H1 (cell line): ENCODE measurements around the gene MRPL1. TPM values are rescaled to one million over a fixed set of nuclear protein-coding genes. Genes with fewer than 3 reads are reported as not detected.

Source experiments
- CBX5 ChIP-seq: fragments of 300-800, 300-1000 bp; sonication (generic); IDR thresholded peaks from 2 replicates; pipeline ENCODE4 v1.7.1; 2016; ENCODE audit warnings: antibody characterized with exemption, low read length, low read depth
- CHD2 ChIP-seq: IDR thresholded peaks from 2 replicates; pipeline ENCODE4 v1.6.1; 2012; ENCODE audit warnings: low read length, improper control_type of control experiment
- CTBP2 ChIP-seq: IDR thresholded peaks from 2 replicates; pipeline ENCODE4 v1.7.0; 2011; ENCODE audit warnings: borderline replicate concordance, mild to moderate bottlenecking, moderate library complexity, mixed read lengths, low read length; ENCODE audit not compliant: insufficient read depth, insufficient read length
- FOSL1 ChIP-seq: IDR thresholded peaks from 2 replicates; pipeline ENCODE4 v1.6.1; 2011; ENCODE audit warnings: mild to moderate bottlenecking, low read depth, low read length, moderate library complexity; ENCODE audit not compliant: insufficient read depth
- RNF2 ChIP-seq: fragments of 200-900, 300-1000 bp; sonication (generic); IDR thresholded peaks from 2 replicates; pipeline ENCODE4 v1.7.1; 2016; ENCODE audit warnings: borderline replicate concordance, low read depth, mild to moderate bottlenecking, antibody characterized with exemption, low read length; ENCODE audit not compliant: poor library complexity, severe bottlenecking; ENCODE audit errors: missing control alignments
- SIRT6 ChIP-seq: IDR thresholded peaks from one replicate; pipeline ENCODE4 v1.7.1; 2012; ENCODE audit warnings: low read length, inconsistent platforms
- SP1 ChIP-seq: IDR thresholded peaks from 2 replicates; pipeline ENCODE4 v1.6.1; 2011; ENCODE audit warnings: low read depth, low read length
- SRF ChIP-seq: IDR thresholded peaks from 2 replicates; pipeline ENCODE4 v1.6.1; 2011; ENCODE audit warnings: mild to moderate bottlenecking, low read depth, low read length, moderate library complexity
- TEAD4 ChIP-seq: IDR thresholded peaks from 2 replicates; pipeline ENCODE4 v1.6.1; 2012; ENCODE audit warnings: low read depth, low read length, inconsistent platforms, mixed read lengths
- polyA plus RNA-seq, 7 experiments: library from polyadenylated mRNA; depleted of rRNA in 3 of 7; stranded (reverse) in 5 of 7; unstranded in 2 of 7; fragments of >200 nt in 5 of 7; fragments of 200-250 nt in 2 of 7; gene quantifications; 1 replicate in 5 of 7; 2 replicates in 1 of 7; 4 replicates in 1 of 7; pipeline versions ENCODE4 v1.2.1 to v1.2.3, GENCODE V29; 2011 to 2013; ENCODE audit warnings: missing spikeins in 2 of 7, mixed read lengths in 2 of 7
- total RNA-seq: library from RNA; stranded (reverse); fragmentation: NEBNext Ultra II Directional; extraction: Animal tissue kit (Norgen Biotek cat#: 25700); gene quantifications from 2 replicates; pipeline ENCODE4 v1.2.1, GENCODE V29; 2021
- TF ChIP-seq, protein P1 (sequence below): fragments of 300-600 bp; sonication (generic); IDR thresholded peaks from 2 replicates; pipeline ENCODE4 v1.7.1; 2012; ENCODE audit warnings: low read length, moderate library complexity, mild to moderate bottlenecking, inconsistent platforms; ENCODE audit not compliant: insufficient replicate concordance

The MRPL1 gene
- total and polyA plus RNA-seq, 2 of the 8 experiments (the other 6 are each of a cell fraction or from before 2014, with no cell fraction given) = 9.6 to 37.0 TPM

DNA sequence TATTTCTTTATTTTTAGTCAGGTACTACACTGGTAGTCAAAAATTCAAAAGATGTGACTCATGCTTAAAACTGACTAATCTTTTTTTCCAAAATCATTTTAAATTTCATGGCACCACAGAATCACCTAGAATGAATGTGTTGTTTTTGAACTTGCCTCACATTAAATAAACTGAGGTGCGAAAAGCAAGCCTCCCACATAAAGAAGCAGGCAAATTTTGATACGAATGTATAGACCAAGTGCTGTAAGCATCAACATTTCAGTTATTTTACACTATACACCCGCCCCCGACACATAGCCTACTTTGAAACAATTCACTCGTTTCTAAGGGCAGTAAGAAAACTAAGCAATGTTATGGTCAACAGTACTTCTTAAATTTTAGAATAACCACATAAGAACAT is 94.3 kb downstream of the MRPL1 start (continued):
- TF ChIP-seq, protein P1, sequence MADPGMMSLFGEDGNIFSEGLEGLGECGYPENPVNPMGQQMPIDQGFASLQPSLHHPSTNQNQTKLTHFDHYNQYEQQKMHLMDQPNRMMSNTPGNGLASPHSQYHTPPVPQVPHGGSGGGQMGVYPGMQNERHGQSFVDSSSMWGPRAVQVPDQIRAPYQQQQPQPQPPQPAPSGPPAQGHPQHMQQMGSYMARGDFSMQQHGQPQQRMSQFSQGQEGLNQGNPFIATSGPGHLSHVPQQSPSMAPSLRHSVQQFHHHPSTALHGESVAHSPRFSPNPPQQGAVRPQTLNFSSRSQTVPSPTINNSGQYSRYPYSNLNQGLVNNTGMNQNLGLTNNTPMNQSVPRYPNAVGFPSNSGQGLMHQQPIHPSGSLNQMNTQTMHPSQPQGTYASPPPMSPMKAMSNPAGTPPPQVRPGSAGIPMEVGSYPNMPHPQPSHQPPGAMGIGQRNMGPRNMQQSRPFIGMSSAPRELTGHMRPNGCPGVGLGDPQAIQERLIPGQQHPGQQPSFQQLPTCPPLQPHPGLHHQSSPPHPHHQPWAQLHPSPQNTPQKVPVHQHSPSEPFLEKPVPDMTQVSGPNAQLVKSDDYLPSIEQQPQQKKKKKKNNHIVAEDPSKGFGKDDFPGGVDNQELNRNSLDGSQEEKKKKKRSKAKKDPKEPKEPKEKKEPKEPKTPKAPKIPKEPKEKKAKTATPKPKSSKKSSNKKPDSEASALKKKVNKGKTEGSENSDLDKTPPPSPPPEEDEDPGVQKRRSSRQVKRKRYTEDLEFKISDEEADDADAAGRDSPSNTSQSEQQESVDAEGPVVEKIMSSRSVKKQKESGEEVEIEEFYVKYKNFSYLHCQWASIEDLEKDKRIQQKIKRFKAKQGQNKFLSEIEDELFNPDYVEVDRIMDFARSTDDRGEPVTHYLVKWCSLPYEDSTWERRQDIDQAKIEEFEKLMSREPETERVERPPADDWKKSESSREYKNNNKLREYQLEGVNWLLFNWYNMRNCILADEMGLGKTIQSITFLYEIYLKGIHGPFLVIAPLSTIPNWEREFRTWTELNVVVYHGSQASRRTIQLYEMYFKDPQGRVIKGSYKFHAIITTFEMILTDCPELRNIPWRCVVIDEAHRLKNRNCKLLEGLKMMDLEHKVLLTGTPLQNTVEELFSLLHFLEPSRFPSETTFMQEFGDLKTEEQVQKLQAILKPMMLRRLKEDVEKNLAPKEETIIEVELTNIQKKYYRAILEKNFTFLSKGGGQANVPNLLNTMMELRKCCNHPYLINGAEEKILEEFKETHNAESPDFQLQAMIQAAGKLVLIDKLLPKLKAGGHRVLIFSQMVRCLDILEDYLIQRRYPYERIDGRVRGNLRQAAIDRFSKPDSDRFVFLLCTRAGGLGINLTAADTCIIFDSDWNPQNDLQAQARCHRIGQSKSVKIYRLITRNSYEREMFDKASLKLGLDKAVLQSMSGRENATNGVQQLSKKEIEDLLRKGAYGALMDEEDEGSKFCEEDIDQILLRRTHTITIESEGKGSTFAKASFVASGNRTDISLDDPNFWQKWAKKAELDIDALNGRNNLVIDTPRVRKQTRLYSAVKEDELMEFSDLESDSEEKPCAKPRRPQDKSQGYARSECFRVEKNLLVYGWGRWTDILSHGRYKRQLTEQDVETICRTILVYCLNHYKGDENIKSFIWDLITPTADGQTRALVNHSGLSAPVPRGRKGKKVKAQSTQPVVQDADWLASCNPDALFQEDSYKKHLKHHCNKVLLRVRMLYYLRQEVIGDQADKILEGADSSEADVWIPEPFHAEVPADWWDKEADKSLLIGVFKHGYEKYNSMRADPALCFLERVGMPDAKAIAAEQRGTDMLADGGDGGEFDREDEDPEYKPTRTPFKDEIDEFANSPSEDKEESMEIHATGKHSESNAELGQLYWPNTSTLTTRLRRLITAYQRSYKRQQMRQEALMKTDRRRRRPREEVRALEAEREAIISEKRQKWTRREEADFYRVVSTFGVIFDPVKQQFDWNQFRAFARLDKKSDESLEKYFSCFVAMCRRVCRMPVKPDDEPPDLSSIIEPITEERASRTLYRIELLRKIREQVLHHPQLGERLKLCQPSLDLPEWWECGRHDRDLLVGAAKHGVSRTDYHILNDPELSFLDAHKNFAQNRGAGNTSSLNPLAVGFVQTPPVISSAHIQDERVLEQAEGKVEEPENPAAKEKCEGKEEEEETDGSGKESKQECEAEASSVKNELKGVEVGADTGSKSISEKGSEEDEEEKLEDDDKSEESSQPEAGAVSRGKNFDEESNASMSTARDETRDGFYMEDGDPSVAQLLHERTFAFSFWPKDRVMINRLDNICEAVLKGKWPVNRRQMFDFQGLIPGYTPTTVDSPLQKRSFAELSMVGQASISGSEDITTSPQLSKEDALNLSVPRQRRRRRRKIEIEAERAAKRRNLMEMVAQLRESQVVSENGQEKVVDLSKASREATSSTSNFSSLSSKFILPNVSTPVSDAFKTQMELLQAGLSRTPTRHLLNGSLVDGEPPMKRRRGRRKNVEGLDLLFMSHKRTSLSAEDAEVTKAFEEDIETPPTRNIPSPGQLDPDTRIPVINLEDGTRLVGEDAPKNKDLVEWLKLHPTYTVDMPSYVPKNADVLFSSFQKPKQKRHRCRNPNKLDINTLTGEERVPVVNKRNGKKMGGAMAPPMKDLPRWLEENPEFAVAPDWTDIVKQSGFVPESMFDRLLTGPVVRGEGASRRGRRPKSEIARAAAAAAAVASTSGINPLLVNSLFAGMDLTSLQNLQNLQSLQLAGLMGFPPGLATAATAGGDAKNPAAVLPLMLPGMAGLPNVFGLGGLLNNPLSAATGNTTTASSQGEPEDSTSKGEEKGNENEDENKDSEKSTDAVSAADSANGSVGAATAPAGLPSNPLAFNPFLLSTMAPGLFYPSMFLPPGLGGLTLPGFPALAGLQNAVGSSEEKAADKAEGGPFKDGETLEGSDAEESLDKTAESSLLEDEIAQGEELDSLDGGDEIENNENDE = no peak
- TF ChIP-seq FOSL1 = no peak
- TF ChIP-seq SIRT6 = no peak
- no peak for TF ChIP-seq SP1
- TF ChIP-seq RNF2 = no peak
- TF ChIP-seq TEAD4 = no peak
- TF ChIP-seq CTBP2 = no peak
- TF ChIP-seq CBX5 = no peak
- TF ChIP-seq CHD2 = no peak
- TF ChIP-seq SRF = no peak
